H9 (cell line): ENCODE data around the gene SMR3A. TPM values are rescaled to one million over a fixed set of nuclear protein-coding genes. Genes with fewer than 3 reads are reported as not detected.

Source experiments
- DNase-seq: peaks from one replicate; pipeline ENCODE4 v3.0.0-alpha.2; 2017
- H2AFZ ChIP-seq: one replicate; pipeline ENCODE4 v1.6.1; 2013; ENCODE audit warnings: mild to moderate bottlenecking, low read length, control low read depth, moderate library complexity
- H2AK5ac ChIP-seq: 2 replicates; pipeline ENCODE4 v1.6.1; 2013; ENCODE audit warnings: low read length, control low read depth, mixed read lengths; ENCODE audit not compliant: insufficient read length
- H2BK120ac ChIP-seq: one replicate; pipeline ENCODE4 v1.6.1; 2013; ENCODE audit warnings: low read depth, mild to moderate bottlenecking, low read length, control low read depth, inconsistent platforms; ENCODE audit not compliant: poor library complexity, severe bottlenecking
- H2BK12ac ChIP-seq: 2 replicates; pipeline ENCODE4 v1.6.1; 2013; ENCODE audit warnings: low read length, control low read depth, mixed read lengths, low read depth; ENCODE audit not compliant: insufficient read length
- H2BK15ac ChIP-seq: 2 replicates; pipeline ENCODE4 v1.6.1; 2013; ENCODE audit warnings: low read depth, low read length, control low read depth
- H2BK20ac ChIP-seq: one replicate; pipeline ENCODE4 v1.6.1; 2013; ENCODE audit warnings: low read depth, mild to moderate bottlenecking, low read length, control low read depth, inconsistent platforms; ENCODE audit not compliant: poor library complexity, severe bottlenecking
- H2BK5ac ChIP-seq: 2 replicates; pipeline ENCODE4 v1.6.1; 2013; ENCODE audit warnings: low read length, control low read depth, mixed read lengths; ENCODE audit not compliant: insufficient read length
- H3K14ac ChIP-seq: 2 replicates; pipeline ENCODE4 v1.6.1; 2013; ENCODE audit warnings: low read length, control low read depth; ENCODE audit not compliant: insufficient read depth
- H3K18ac ChIP-seq: 2 replicates; pipeline ENCODE4 v1.6.1; 2013; ENCODE audit warnings: low read depth, mild to moderate bottlenecking, mixed read lengths, low read length, control low read depth; ENCODE audit not compliant: insufficient read length
- H3K23ac ChIP-seq: 2 replicates; pipeline ENCODE4 v1.6.1; 2013; ENCODE audit warnings: low read length, control low read depth, mixed read lengths, low read depth; ENCODE audit not compliant: insufficient read length
- H3K23me2 ChIP-seq: 2 replicates; pipeline ENCODE4 v1.6.1; 2013; ENCODE audit warnings: low read depth, mild to moderate bottlenecking, mixed read lengths, low read length, control low read depth; ENCODE audit not compliant: insufficient read length, poor library complexity, severe bottlenecking
- H3K27ac ChIP-seq: 2 replicates; pipeline ENCODE4 v1.5.1; 2013; ENCODE audit warnings: low read length, control low read depth, mixed read lengths, low read depth; ENCODE audit not compliant: insufficient read length
- H3K27me3 ChIP-seq: 2 replicates; pipeline ENCODE4 v1.6.1; 2013; ENCODE audit warnings: low read length, control low read depth, inconsistent platforms; ENCODE audit not compliant: insufficient read depth
- H3K4ac ChIP-seq: 2 replicates; pipeline ENCODE4 v1.6.1; 2013; ENCODE audit warnings: low read depth, mild to moderate bottlenecking, control low read depth, inconsistent platforms, low read length, moderate library complexity
- H3K4me1 ChIP-seq: 2 replicates; pipeline ENCODE4 v1.6.1; 2013; ENCODE audit warnings: low read length, control low read depth, inconsistent platforms; ENCODE audit not compliant: insufficient read depth
- H3K4me2 ChIP-seq: 2 replicates; pipeline ENCODE4 v1.6.1; 2013; ENCODE audit warnings: low read length, control low read depth, mixed read lengths; ENCODE audit not compliant: insufficient read length, insufficient read depth
- H3K56ac ChIP-seq: 2 replicates; pipeline ENCODE4 v1.6.1; 2013; ENCODE audit warnings: low read depth, mild to moderate bottlenecking, mixed read lengths, low read length, control low read depth; ENCODE audit not compliant: insufficient read length
- H3K79me1 ChIP-seq: 2 replicates; pipeline ENCODE4 v1.6.1; 2013; ENCODE audit warnings: low read depth, mild to moderate bottlenecking, moderate library complexity, low read length, control low read depth, inconsistent platforms; ENCODE audit not compliant: insufficient read depth, poor library complexity, severe bottlenecking
- H3K79me2 ChIP-seq: 2 replicates; pipeline ENCODE4 v1.6.1; 2013; ENCODE audit warnings: low read length, control low read depth, inconsistent platforms; ENCODE audit not compliant: insufficient read depth
- H3K9ac ChIP-seq: 2 replicates; pipeline ENCODE4 v1.6.1; 2013; ENCODE audit warnings: low read length, control low read depth, mixed read lengths; ENCODE audit not compliant: insufficient read length; ENCODE audit errors: extremely low read depth
- H3K9me3 ChIP-seq: one replicate; pipeline ENCODE4 v1.6.1; 2013; ENCODE audit warnings: low read depth, low read length, inconsistent platforms; ENCODE audit not compliant: control insufficient read depth
- H3T11ph ChIP-seq: one replicate; pipeline ENCODE4 v1.6.1; 2013; ENCODE audit warnings: mild to moderate bottlenecking, low read length, control low read depth, inconsistent platforms
- H4K20me1 ChIP-seq: one replicate; pipeline ENCODE4 v1.6.1; 2013; ENCODE audit not compliant: control insufficient read depth, insufficient read length, insufficient read depth
- H4K5ac ChIP-seq: 2 replicates; pipeline ENCODE4 v1.6.1; 2013; ENCODE audit warnings: low read depth, mild to moderate bottlenecking, mixed read lengths, low read length, control low read depth; ENCODE audit not compliant: insufficient read length
- H4K8ac ChIP-seq: replicated peaks from 2 replicates; pipeline ENCODE4 v1.6.1; 2013; ENCODE audit warnings: low read length, control low read depth, mixed read lengths, low read depth; ENCODE audit not compliant: insufficient read length
- H4K91ac ChIP-seq: 2 replicates; pipeline ENCODE4 v1.6.1; 2013; ENCODE audit warnings: low read depth, mild to moderate bottlenecking, moderate library complexity, mixed read lengths, low read length, control low read depth; ENCODE audit not compliant: insufficient read length
- H3K27ac Mint-ChIP-seq, 3 experiments: 2 replicates in 2 of 3; 3 replicates in 1 of 3; pipeline ENCODE4 v1.8.0; 2020 to 2021; ENCODE audit warnings: mixed read lengths in 3 of 3, mild to moderate bottlenecking in 1 of 3, moderate library complexity in 1 of 3
- H3K27me3 Mint-ChIP-seq: 2 replicates; pipeline ENCODE4 v1.8.0; 2021; ENCODE audit warnings: low read depth, mild to moderate bottlenecking, moderate library complexity, mixed read lengths
- H3K36me3 Mint-ChIP-seq, 3 experiments: 2 replicates in 2 of 3; 3 replicates in 1 of 3; pipeline ENCODE4 v1.8.0; 2020 to 2021; ENCODE audit warnings: low read depth in 3 of 3, mixed read lengths in 3 of 3; ENCODE audit not compliant: insufficient read depth in 1 of 3
- H3K4me1 Mint-ChIP-seq, 2 experiments: 2 replicates each; pipeline ENCODE4 v1.8.0; 2020; ENCODE audit warnings: mixed read lengths in 2 of 2
- H3K4me3 Mint-ChIP-seq, 2 experiments: 2 replicates in 1 of 2; 3 replicates in 1 of 2; pipeline ENCODE4 v1.8.0; 2020 to 2021; ENCODE audit warnings: mild to moderate bottlenecking in 2 of 2, mixed read lengths in 2 of 2, moderate library complexity in 1 of 2
- H3K9me3 Mint-ChIP-seq, 2 experiments: 2 replicates in 1 of 2; 3 replicates in 1 of 2; pipeline ENCODE4 v1.8.0; 2020; ENCODE audit warnings: mild to moderate bottlenecking in 2 of 2, mixed read lengths in 2 of 2, moderate library complexity in 1 of 2
- CTCF ChIP-seq: fragments of 200-600 bp; sonication (generic); conservative IDR thresholded peaks from 3 replicates; pipeline ENCODE4 v1.8.0; 2021; ENCODE audit warnings: antibody characterized with exemption, mild to moderate bottlenecking
- WGBS: extraction: QIAGEN DNeasy Blood & Tissue Kit; methylation state at CpG from one replicate; pipeline ENCODE4 v1.1.7; 2013; ENCODE audit warnings: missing lambda C conversion rate, low lambda C conversion rate, mixed read lengths; ENCODE audit not compliant: insufficient read length; ENCODE audit errors: extremely low coverage; 5-methylcytosine and 5-hydroxymethylcytosine counted together
- total RNA-seq: library from RNA; stranded (reverse); gene quantifications from 2 replicates; pipeline ENCODE4 v1.2.1, GENCODE V29; 2021

Gene SMR3A
- total RNA-seq, 1 experiment from 2014 or later: not detected

- Histone ChIP-seq H2BK12ac (no peak overlapping the region), H2BK120ac (no peak overlapping the region), H3K27me3 (no peaks in the 10 kb centered on the region), H2BK5ac (no peak overlapping the region), H3K9me3 (no peaks in the 10 kb centered on the region), H4K5ac (no peak overlapping the region), H2AFZ (no peak overlapping the region), H2AK5ac (no peak overlapping the region), H3K18ac (no peak overlapping the region), H2BK20ac (no peak overlapping the region), H3K23me2 (no peaks in the 10 kb centered on the region), H3K9ac (no peak overlapping the region), H3K4me2 (no peak overlapping the region), H2BK15ac (no peak overlapping the region), H4K8ac (no peak overlapping the region), H3K56ac (no peak overlapping the region), H3K23ac (no peak overlapping the region), H3K79me1 (no peaks in the 10 kb centered on the region), H4K91ac (no peak overlapping the region), H3K4ac (no peak overlapping the region), H3K79me2 (no peaks in the 10 kb centered on the region), H3T11ph (no peak overlapping the region), H3K27ac (no peak overlapping the region), H3K14ac (no peak overlapping the region), H3K4me1 (no peaks in the 10 kb centered on the region), H4K20me1 (no peaks in the 10 kb centered on the region)
- no peaks in the 10 kb centered on the region for H3K9me3 Mint-ChIP-seq
- H3K4me1 Mint-ChIP-seq: no peaks in the 10 kb centered on the region
- no peak overlapping the region for H3K27ac Mint-ChIP-seq
- H3K36me3 Mint-ChIP-seq: no peaks in the 10 kb centered on the region
- no peak for TF ChIP-seq CTCF
- no peak for DNase-seq
- H3K27me3 Mint-ChIP-seq: no peaks in the 10 kb centered on the region
- no CpG with 5 or more reads among the region's 2 CpGs for WGBS
- H3K4me3 Mint-ChIP-seq: no peak overlapping the region
Measured at GRCh38 chr4:70365479-70365878, 4.9 kb downstream of the SMR3A start.
